ENCODE measurements around the gene SOX18. TPM values are rescaled to one million over a fixed set of nuclear protein-coding genes. Genes with fewer than 3 reads are reported as not detected.

The SOX18 gene
- total and polyA plus RNA-seq, 2 of the 13 experiments (the other 11 are each of a cell fraction or from before 2014, with no cell fraction given): 1.6 to 1.9 TPM

DNA sequence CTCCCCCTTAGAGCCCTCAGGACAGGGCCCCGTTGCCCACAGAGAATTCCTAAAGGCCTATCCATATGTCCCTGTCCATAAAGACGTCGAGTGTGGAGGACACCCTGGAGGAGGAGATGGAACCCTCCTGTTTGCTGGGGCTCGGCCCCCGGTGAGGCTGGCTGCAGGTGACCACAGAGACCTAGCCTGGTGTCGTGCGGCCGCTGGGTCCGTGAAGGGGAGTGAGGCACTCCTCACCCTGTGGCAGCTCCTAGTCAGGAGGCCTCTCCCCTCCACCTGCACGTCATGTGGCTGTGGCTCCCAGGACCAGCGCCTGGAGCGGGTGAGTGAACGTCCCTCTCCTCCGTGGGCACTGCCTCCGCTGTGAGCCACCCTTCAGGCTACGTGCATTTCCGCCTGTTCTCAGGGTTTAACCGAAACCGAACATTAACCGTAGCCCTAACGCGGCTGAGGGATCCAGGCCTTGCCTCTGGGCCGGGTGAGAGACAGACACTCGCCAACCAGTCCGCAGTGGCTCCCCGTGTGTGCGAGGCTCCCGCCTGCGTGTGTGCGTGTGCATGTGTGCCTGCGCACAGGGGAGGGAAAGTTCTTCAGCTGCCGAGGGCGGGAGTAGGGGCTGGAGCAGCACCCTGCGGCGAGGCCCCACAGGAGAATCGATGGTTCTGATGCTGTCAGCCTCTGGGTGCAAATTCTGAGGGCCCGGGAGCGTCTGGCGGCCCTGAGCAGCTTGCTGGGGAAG lies 7.6 kb upstream of the SOX18 start (continued):
- TF ChIP-seq ZNF550 (CRISPR knock-in tag; IDR thresholded peaks at IDR 0.05; ENCODE audit: borderline replicate concordance) (peak; percentile 78; the same call in 1 of the 2 replicates), MAFF (IDR thresholded peaks at IDR 0.05; ENCODE audit: low read depth, low read length) (no peak), ZNF546 (CRISPR knock-in tag; conservative IDR thresholded peaks at IDR 0.05) (0 out of 2 replicates have a peak, but pooled peaks have one; percentile 19), ZNF720 (CRISPR knock-in tag; IDR thresholded peaks at IDR 0.05) (no peak; the same call in 1 of the 2 replicates), DNMT3B (CRISPR knock-in tag; conservative IDR thresholded peaks at IDR 0.05) (0 out of 2 replicates have a peak, but pooled peaks have one; percentile 10), ZNF773 (CRISPR knock-in tag; IDR thresholded peaks at IDR 0.05; ENCODE audit: borderline replicate concordance) (0 out of 2 replicates have a peak, but pooled peaks have one; percentile 7), ZIK1 (CRISPR knock-in tag; IDR thresholded peaks at IDR 0.05; ENCODE audit: borderline replicate concordance, low read depth) (no peak; the same call in 1 of the 2 replicates), NRL (CRISPR knock-in tag; IDR thresholded peaks at IDR 0.05; ENCODE audit: borderline replicate concordance) (peak; percentile 94), ZNF317 (CRISPR knock-in tag; IDR thresholded peaks at IDR 0.05) (peak; percentile 71), POLR2G (IDR thresholded peaks at IDR 0.05; ENCODE audit: low read depth, low read length) (peak; percentile 71), ZNF672 (CRISPR knock-in tag; IDR thresholded peaks at IDR 0.05) (no peak), ZC3H13 (CRISPR knock-in tag; IDR thresholded peaks at IDR 0.05) (no peak), ZNF7 (CRISPR knock-in tag; IDR thresholded peaks at IDR 0.05) (no peak), NFATC3 (CRISPR knock-in tag; IDR thresholded peaks at IDR 0.05) (peak; percentile 11), ZNF709 (CRISPR knock-in tag; IDR thresholded peaks at IDR 0.05) (no peak; the same call in 1 of the 2 replicates), HNF4G (IDR thresholded peaks at IDR 0.05; ENCODE audit: borderline replicate concordance, low read depth, low read length) (no peak), HNF4G (CRISPR knock-in tag; IDR thresholded peaks at IDR 0.05; ENCODE audit: borderline replicate concordance, low read depth) (peak; percentile 48; the same call in 1 of the 2 replicates), SPEN (CRISPR knock-in tag; IDR thresholded peaks at IDR 0.05; ENCODE audit: low read depth) (no peak; the same call in 1 of the 2 replicates), HOXA3 (CRISPR knock-in tag; IDR thresholded peaks at IDR 0.05) (peak; percentile 65), HDAC6 (IDR thresholded peaks at IDR 0.05; ENCODE audit: low read depth, low read length) (no peak), ZFP36L1 (CRISPR knock-in tag; IDR thresholded peaks at IDR 0.05) (no peak; the same call in 1 of the 2 replicates), NFIC (IDR thresholded peaks at IDR 0.05; ENCODE audit: low read length) (no peak), ZNF777 (CRISPR knock-in tag; IDR thresholded peaks at IDR 0.05) (no peak; the same call in 1 of the 2 replicates)
- TF ChIP-seq, protein P1, sequence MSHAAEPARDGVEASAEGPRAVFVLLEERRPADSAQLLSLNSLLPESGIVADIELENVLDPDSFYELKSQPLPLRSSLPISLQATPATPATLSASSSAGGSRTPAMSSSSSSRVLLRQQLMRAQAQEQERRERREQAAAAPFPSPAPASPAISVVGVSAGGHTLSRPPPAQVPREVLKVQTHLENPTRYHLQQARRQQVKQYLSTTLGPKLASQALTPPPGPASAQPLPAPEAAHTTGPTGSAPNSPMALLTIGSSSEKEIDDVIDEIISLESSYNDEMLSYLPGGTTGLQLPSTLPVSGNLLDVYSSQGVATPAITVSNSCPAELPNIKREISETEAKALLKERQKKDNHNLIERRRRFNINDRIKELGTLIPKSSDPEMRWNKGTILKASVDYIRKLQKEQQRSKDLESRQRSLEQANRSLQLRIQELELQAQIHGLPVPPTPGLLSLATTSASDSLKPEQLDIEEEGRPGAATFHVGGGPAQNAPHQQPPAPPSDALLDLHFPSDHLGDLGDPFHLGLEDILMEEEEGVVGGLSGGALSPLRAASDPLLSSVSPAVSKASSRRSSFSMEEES (CRISPR knock-in tag; IDR thresholded peaks at IDR 0.05): no peak
- TF ChIP-seq, protein P2, sequence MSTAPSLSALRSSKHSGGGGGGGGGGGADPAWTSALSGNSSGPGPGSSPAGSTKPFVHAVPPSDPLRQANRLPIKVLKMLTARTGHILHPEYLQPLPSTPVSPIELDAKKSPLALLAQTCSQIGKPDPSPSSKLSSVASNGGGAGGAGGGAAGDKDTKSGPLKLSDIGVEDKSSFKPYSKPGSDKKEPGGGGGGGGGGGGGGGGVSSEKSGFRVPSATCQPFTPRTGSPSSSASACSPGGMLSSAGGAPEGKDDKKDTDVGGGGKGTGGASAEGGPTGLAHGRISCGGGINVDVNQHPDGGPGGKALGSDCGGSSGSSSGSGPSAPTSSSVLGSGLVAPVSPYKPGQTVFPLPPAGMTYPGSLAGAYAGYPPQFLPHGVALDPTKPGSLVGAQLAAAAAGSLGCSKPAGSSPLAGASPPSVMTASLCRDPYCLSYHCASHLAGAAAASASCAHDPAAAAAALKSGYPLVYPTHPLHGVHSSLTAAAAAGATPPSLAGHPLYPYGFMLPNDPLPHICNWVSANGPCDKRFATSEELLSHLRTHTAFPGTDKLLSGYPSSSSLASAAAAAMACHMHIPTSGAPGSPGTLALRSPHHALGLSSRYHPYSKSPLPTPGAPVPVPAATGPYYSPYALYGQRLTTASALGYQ (CRISPR knock-in tag; IDR thresholded peaks at IDR 0.05): no peak
- TF ChIP-seq, protein P3, sequence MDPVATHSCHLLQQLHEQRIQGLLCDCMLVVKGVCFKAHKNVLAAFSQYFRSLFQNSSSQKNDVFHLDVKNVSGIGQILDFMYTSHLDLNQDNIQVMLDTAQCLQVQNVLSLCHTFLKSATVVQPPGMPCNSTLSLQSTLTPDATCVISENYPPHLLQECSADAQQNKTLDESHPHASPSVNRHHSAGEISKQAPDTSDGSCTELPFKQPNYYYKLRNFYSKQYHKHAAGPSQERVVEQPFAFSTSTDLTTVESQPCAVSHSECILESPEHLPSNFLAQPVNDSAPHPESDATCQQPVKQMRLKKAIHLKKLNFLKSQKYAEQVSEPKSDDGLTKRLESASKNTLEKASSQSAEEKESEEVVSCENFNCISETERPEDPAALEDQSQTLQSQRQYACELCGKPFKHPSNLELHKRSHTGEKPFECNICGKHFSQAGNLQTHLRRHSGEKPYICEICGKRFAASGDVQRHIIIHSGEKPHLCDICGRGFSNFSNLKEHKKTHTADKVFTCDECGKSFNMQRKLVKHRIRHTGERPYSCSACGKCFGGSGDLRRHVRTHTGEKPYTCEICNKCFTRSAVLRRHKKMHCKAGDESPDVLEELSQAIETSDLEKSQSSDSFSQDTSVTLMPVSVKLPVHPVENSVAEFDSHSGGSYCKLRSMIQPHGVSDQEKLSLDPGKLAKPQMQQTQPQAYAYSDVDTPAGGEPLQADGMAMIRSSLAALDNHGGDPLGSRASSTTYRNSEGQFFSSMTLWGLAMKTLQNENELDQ (CRISPR knock-in tag; IDR thresholded peaks at IDR 0.05; ENCODE audit: borderline replicate concordance): no peak

All from HepG2 (cell line).